Activated gamma-delta T cell treated with anti-CD3 and anti-CD28 coated beads, Interleukin-2, amount 50 U/mL, for 16 hours (primary cell): Measurements from ENCODE around the gene TTYH1.
"Not testable (repeated sequence)": the region's sequence is repeated elsewhere in the genome, so short reads cannot be mapped to it uniquely, and the experiment has no call there.

Source experiments
- DNase-seq: peaks from one replicate; pipeline ENCODE4 v3.0.0-alpha.2; 2020; ENCODE audit warnings: low read depth

The TTYH1 gene

GRCh38 chr19:54444737-54445136, 29.5 kb downstream of the TTYH1 start:
- DNase-seq = no peak

- not testable (repeated sequence) for DNase-seq
These were observed 31.1 kb downstream of the TTYH1 start for GRCh38 chr19:54446349-54446748.

GRCh38 chr19:54448040-54448773, 32.9 kb downstream of the TTYH1 start:
- DNase-seq = no peak

DNA sequence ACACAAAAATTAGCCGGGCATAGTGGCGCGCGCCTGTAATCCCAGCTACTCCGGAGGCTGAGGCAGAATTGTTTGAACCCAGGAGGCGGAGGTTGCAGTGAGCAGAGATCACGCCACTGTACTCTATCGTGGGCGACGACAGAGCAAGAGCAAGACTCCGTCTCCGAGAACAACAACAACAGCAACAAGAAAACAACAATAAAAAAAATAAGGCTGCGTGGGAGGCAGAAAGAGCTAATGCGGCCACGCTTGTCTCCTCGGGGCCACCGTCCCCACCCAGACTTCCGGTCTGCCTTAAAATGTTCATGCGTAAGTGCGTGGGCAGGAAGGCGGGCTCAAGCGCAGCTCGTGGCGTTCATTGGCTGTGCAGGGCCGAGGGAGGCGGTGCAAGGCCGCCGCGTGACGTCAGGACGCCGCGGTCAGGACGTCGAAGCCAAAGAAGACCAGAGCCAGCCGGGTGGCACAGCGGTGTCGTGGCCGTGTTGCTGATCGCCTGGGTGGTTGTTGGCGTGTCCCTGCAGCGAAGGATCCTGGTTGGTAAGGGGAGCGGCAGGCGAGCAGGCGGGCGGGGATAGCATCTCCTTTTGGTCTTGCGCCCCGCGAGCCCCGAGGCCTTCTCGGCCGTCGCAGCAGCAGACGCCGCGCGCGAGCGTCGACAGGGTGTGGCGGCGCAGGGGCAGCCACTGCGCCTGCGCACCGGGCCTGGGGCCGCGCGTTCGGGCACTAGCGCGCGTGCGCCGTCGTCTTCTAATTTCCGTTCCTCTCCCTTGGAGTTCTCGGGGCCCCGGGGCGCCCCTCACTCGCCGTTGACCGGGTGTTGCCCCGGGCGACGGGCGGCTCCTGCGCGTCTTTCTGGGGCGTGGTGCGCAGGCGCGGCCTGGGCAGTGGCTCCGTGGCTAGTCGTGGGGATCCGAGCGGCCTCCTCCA, 33.8 kb downstream of the TTYH1 start, which contains the start of gene LENG8:
Gene LENG8, plus strand, starts transcription at position 426 of the 927 bp plus-strand sequence. CDS start 2,146 bp downstream, outside the sequence.
- DNase-seq = peak; percentile 96

- no peak for DNase-seq
These were observed 34.4 kb downstream of the TTYH1 start for GRCh38 chr19:54449701-54450069.

DNA sequence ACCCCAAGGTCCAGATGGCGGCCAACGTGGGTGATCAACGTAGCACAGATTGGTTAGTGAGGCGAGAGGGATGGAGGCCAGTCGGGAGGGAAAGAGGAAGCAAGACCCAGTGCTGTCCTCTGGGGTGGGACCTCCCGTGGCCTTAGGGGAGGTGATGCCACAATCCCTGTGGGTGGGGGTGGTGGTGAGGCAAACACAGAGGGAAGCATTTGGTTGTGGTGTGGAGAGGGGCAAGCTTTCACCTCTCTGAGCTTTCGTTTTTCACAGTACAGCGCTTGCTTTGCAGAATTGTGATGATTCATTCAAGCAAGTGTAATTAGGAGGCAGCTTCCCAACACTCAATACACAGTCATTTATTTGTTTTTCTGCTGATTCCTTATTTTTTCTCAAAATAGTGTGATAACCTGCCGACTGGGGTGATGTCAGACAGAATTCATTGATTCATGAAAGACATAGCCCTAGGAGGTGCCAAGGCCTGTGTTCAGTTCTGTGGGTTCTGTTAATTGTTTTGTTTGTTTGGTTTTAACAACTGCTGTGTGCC, 36.1 kb downstream of the TTYH1 start:
- no peak for DNase-seq

GRCh38 chr19:54451997-54452396, 36.7 kb downstream of the TTYH1 start:
- no peak for DNase-seq

GRCh38 chr19:54452626-54453025, 37.4 kb downstream of the TTYH1 start:
- no peak for DNase-seq

DNA sequence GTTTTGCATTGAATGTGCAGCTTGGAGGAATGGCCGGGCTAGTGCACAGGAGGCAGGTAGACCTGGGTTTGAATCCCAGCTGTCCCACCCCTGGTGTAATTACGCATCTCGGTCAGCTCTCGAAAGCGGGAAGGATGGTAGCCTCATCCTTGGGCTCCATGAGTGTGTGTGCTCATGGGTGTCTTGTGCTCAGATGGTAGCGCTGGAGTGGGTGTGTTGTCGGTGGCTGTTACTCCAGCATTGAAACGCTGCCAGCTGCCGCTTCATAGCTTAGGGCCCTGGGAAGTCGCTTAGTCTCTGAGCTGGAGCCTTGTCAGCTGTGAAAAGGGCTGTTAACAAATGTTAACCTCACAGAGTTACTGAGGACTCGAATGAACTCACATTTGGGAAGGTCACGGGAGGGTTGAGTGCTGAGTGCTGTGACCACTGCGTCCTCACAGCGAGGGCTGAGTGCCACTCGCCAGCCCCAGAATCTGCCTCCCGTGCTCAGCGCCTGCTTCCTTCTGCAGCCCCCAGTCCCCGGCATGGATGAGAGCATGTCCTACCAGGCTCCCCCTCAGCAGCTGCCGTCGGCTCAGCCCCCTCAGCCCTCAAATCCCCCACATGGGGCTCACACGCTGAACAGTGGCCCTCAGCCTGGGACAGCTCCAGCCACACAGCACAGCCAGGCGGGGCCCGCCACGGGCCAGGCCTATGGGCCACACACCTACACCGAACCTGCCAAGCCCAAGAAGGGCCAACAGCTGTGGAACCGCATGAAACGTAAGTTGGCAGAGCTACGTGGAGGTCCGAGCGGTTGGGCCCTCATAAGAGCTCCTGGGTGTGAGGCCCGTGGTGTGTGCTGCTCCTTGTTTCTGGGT, 38.9 kb downstream of the TTYH1 start:
- no peak for DNase-seq

GRCh38 chr19:54454781-54455675, 39.8 kb downstream of the TTYH1 start:
- no peak for DNase-seq

DNA sequence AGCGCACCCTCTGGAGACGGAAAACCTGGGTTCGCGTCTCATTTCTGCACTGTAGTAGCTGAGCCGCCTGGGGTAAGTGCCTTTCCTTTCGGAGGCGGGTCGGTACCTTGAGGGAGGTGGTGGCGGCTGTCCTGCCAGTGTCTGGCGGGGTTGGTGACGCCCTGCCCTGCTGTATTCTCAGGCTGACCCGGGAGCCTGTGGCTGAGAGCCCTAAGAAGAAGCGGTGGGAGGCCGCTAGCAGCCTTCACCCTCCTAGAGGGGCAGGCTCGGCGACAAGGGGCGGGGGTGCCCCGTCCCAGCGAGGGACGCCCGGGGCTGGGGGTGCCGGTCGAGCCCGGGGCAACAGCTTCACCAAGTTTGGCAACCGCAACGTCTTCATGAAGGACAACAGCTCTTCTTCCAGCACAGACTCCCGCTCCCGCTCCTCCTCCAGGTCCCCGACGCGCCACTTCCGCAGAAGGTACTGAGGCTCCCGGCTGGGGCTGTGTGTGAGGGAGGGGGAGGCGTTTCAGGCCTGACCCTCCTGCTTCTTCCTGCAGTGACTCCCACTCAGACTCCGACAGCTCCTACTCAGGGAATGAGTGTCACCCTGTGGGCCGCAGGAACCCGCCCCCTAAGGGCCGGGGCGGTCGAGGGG, 40.6 kb downstream of the TTYH1 start:
- DNase-seq = no peak

- DNase-seq = no peak
These were observed 41.4 kb downstream of the TTYH1 start for GRCh38 chr19:54456423-54457373.

DNA sequence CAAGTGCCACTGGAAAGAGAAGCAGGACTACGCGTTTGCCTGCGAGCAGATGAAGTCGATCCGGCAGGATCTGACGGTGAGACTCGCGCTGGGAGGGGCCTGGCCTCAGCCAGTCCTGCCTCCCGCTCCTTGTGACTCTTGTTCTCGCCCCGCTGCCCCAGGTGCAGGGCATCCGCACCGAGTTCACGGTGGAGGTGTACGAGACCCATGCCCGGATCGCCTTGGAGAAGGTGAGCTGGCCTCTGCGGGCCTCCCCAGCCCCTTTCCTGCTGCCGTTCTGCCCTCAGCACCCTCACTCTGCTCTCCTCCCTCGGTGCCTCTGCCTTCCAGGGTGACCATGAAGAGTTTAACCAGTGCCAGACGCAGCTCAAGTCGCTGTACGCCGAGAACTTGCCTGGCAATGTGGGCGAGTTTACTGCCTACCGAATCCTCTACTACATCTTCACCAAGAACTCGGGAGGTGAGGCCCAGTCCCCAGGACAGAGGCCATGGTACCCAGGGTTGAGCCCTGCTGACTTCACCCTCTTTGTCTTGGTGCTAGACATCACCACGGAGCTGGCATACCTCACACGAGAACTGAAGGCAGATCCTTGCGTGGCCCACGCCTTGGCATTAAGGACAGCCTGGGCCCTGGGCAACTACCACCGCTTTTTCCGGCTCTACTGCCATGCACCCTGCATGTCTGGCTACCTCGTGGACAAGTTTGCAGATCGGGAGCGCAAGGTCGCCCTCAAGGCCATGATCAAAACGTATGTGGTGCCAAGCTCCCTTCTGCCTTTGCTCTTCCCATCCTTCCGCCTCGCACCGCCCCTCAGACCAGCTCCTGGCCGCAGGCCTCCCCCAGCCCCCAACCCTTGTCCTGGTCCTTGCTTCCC, 42.7 kb downstream of the TTYH1 start:
- no peak for DNase-seq

DNA sequence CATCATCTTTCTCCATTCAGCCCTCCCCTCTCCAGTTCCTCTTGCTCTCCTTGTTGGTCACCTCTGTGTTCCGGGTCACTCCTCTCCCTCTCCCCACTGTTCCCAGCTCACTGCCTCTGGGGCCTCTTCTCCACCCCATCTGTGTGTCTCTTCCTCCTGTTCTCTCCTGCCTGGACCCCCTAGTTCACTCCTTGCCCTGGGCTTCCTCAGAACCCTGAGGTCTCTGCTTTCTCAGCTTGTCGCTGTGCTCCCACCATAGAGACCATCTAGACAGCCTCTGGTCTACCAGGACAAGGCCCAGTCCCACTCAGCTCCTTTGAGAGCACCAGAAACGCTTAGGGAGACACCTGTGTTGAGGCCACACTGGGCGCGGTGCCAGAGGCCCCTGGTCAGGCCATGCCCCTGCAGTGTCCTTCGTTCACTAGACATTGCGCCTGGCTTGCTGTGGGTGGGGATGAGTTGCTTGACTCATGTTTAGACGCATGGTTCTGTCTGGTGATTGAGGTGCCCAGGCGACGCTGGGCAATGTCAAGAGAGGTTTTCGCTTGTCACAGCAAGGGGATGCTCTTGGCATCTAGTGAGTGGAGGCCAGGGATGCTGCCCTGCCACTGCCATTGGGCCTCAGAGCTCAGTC, 43.5 kb downstream of the TTYH1 start:
- DNase-seq = no peak

GRCh38 chr19:54459282-54460229, 44.3 kb downstream of the TTYH1 start:
- DNase-seq = no peak

DNA sequence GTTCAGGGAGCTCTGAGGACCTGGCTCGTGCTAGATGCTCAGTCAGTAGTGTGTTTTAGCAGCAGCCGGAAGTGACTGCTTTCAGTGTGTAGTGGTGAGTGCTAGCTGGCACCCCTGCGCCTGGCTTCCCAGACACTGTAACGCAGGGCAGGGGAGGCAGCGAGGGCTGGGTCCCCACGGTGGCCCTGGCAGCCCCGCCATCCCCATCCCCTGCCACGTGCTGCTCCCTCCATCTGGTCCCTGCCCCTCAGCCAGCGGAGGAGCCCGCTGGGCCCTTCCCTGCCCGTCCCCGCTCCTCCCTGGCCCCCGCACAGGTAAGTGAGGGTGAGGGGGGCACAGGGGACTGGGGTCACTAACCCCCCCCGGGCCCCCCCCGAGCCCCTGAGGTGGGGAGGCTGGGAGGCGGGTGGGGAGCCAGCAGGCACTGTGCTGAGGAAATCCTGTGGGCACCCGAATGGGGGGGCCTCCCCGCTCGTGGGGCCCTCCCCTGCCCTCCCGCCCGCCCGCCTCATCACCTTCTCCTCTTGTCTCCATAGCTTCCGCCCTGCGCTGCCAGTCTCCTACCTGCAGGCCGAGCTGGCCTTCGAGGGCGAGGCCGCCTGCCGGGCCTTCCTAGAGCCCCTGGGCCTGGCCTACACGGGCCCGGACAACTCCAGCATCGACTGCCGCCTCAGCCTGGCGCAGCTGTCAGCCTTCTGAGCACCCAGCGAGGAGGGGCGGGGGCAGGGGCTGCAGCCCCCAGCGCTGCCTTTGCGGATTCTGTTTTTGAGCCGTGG, 45.2 kb downstream of the TTYH1 start:
- no peak for DNase-seq
